Measurements from ENCODE around the gene DOCK8.

GRCh38 chr9:404234-404633, 189.6 kb downstream of the DOCK8 start:
- TF ChIP-seq, protein P1, sequence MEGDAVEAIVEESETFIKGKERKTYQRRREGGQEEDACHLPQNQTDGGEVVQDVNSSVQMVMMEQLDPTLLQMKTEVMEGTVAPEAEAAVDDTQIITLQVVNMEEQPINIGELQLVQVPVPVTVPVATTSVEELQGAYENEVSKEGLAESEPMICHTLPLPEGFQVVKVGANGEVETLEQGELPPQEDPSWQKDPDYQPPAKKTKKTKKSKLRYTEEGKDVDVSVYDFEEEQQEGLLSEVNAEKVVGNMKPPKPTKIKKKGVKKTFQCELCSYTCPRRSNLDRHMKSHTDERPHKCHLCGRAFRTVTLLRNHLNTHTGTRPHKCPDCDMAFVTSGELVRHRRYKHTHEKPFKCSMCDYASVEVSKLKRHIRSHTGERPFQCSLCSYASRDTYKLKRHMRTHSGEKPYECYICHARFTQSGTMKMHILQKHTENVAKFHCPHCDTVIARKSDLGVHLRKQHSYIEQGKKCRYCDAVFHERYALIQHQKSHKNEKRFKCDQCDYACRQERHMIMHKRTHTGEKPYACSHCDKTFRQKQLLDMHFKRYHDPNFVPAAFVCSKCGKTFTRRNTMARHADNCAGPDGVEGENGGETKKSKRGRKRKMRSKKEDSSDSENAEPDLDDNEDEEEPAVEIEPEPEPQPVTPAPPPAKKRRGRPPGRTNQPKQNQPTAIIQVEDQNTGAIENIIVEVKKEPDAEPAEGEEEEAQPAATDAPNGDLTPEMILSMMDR (IDR thresholded peaks at IDR 0.05): no peak
- TF ChIP-seq EZH2phosphoT487 (IDR thresholded peaks at IDR 0.05): no peak

Data from neural progenitor cell (in vitro differentiated cells).